Smooth muscle cell of bladder (primary cell): ENCODE results near the gene GLRX5. TPM values are rescaled to one million over a fixed set of nuclear protein-coding genes. Genes with fewer than 3 reads are reported as not detected.

Experiments
- total RNA-seq: library from RNA; depleted of rRNA; stranded (reverse); fragments of >200 nt; gene quantifications from 2 replicates; pipeline ENCODE4 v1.2.3, GENCODE V29; 2014

Gene GLRX5
- total RNA-seq, result 25.9 and 28.1 TPM in 2 replicates

GRCh38 chr14:95534299-95535225, at the start of gene GLRX5:
Gene GLRX5, plus strand, starts transcription at chr14:95535050. Its CDS starts 40 bp downstream, at chr14:95535090.

DNA sequence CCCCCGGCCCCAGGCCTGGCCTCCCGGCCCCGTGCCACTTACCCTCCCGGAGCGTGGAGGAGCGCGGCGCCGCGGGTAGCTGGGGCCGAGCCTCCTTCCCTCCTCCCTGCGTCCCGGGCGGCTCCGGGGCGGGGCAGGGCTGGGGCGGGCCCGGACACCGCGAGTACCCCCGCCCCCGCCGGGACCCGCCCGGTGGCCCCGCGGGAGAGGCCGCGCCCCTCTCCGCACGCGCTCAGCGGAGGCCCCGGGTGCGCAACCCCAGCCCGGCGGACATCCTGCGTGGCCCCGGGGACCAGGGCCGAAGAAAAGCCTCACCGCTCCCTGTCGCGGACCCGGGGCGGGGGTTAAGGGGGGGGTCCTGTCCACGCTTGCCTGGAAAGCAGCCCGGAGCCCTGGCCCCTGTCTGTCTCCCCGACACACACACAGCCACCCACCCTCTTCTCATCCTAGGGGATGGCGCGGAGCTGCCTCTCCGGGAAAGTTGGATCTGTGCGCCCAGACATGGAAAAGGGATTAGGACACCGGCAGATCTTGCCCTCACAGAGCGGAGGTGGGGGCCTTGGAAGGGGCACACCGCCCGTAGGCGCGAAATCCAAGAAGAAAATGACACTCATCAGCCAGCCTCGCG, 18.2 kb upstream of the GLRX5 start, which contains the start of gene SYNE3:
Gene SYNE3, minus strand, starts transcription at position 97 of the 628 bp plus-strand sequence. CDS start 40,829 bp downstream, outside the sequence.

Other genes with a start within 250 kb of the GLRX5 start
- gene CLMN, start 215.1 kb upstream of the GLRX5 start, total RNA-seq, result 1.9 and 2.1 TPM in 2 replicates
- 5.7 and 7.1 TPM in 2 replicates for gene SYNE3, start 18.4 kb upstream of the GLRX5 start, total RNA-seq
- not detected in 2 replicates for gene TCL1B, start 151.4 kb downstream of the GLRX5 start, total RNA-seq
- not detected in 2 replicates for gene TCL1A, start 179.1 kb downstream of the GLRX5 start, total RNA-seq